ENCODE measurements around the gene GRAMD2B.
"Not testable (repeated sequence)": the region's sequence is repeated elsewhere in the genome, so short reads cannot be mapped to it uniquely, and the experiment has no call there.

DNA sequence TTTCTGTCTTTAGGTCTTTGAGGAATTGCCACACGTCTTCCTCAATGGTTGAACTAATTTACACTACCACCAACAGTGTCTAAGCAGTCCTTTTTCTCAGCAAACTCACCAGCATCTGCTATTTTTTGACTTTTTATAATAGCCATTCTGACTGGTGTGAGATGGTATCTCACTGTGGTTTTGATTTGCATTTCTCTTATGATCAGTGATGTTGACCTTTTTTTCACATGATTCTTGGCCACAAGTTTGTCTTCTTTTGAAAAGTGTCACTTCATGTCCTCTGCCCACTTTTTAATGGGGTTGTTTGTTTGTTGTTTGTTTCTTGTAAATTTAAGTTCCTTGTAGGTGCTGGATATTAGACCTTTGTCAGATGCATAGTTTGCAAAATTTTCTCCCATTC, 26.5 kb upstream of the GRAMD2B start:
- TF ChIP-seq, protein P1, sequence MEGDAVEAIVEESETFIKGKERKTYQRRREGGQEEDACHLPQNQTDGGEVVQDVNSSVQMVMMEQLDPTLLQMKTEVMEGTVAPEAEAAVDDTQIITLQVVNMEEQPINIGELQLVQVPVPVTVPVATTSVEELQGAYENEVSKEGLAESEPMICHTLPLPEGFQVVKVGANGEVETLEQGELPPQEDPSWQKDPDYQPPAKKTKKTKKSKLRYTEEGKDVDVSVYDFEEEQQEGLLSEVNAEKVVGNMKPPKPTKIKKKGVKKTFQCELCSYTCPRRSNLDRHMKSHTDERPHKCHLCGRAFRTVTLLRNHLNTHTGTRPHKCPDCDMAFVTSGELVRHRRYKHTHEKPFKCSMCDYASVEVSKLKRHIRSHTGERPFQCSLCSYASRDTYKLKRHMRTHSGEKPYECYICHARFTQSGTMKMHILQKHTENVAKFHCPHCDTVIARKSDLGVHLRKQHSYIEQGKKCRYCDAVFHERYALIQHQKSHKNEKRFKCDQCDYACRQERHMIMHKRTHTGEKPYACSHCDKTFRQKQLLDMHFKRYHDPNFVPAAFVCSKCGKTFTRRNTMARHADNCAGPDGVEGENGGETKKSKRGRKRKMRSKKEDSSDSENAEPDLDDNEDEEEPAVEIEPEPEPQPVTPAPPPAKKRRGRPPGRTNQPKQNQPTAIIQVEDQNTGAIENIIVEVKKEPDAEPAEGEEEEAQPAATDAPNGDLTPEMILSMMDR (IDR thresholded peaks at IDR 0.05) = not testable (repeated sequence)
- TF ChIP-seq POLR2A (IDR thresholded peaks at IDR 0.05) = not testable (repeated sequence)

Measured in breast epithelium (tissue), 3 donors.